ENCODE data around the gene LCT.

The LCT gene

GRCh38 chr2:135740206-135740605 is 96.8 kb downstream of the LCT start:
- H3K4me3 ChIP-seq (replicated peaks; ENCODE audit: low read depth, low read length): no peak overlapping the region
- no peaks in the 10 kb centered on the region for H3K27me3 ChIP-seq (replicated peaks; ENCODE audit: control insufficient read depth, insufficient read depth, low read length)
- no peaks in the 10 kb centered on the region for H3K36me3 ChIP-seq (ENCODE audit: control insufficient read depth, insufficient read depth, low read length)
- no peak for TF ChIP-seq CTCF (IDR thresholded peaks at IDR 0.05; ENCODE audit: insufficient read depth, low read length, poor library complexity, severe bottlenecking)
- DNase-seq (ENCODE audit: extremely low read depth, insufficient read length): no peak

All from GM06990 (cell line).